GM10847 (cell line): Measurements from ENCODE around the gene RRP9.
A peak's percentile ranks its signal among the peaks of the same experiment; 100 is the strongest.

ENCODE experiments used
- POLR2A ChIP-seq: IDR thresholded peaks from 2 replicates; pipeline ENCODE4 v1.6.1; 2011; ENCODE audit not compliant: insufficient read length; ENCODE audit errors: extremely low read depth

RRP9 gene

DNA sequence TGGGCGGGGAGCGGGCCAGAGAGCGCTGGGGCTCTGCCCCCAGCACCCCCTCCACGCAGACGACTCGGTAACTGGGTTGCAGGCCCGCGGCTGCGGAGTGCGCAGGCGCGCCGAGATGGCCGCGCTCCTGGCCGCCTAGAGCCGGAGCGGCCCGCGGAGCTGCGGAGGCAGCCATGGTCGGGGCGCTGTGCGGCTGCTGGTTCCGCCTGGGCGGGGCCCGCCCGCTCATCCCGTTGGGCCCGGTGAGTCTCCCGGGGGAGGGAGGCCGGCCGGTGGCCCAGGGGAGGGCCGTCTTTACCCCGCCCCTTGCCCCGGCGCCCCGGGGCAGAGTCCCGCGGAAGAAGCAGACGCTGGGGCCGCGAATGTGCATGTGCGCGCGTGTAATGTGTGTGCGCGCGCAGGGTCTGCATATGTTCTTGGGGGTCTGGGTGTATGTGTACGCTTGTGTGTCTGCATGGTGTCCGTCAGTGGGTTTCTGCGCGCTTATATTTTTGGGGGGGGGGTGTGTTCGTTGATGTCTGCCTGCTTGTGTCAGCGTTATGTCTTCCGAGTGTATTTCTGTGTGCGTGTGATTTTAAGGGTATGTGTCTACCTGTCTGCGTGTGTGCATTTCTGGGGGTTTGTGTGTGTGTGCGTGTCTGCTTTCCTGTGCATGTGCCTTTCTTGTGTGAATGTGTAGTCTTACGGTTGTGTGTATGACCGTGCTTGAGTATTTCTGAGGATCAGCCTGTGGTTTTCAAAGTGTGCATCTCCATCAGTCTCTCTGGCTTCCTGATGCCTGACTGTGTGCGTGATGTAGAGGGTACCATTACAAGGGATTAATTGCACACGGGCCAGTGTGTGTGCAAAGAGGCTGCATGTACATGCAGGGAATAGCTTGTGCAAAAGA is 33.5 kb upstream of the RRP9 start, which contains the start of gene ABHD14A:
Gene ABHD14A (plus strand): TSS at position 102 of the 889 bp plus-strand sequence. CDS start 72 bp downstream, at position 174.
- peak; percentile 81 for TF ChIP-seq POLR2A

DNA sequence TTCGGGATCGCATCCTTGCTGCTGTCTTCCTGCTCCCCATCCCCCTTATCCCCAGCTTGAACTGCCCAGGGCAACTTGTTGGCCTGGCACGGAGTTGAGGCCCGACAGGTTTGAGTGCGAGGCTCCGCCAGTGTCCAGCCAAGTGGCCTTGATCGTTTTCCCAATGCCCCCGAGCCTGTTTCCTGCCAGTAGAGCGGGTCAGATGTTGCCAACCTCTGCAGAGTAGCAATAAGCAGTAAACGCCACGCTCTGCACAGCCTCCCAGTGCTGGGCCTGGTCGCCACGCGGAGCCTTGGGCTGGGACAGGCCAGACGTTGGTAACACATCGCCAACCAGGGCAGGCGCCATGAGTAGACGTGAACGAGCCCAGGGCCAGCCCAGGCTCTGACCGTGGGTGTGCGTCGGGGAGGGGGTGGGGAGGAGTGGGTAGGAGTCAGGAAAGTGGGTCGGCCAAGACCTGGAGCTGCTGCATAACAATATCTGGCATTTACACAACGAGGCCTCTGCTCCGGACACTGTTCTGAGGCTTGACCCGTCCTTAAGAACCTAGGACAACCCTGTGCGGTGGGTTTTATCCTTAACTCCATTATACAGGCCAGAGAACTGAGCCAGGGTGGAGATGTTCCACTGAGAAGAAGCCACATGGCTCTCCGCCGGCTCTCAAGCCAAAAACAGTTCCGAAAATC is 32.7 kb upstream of the RRP9 start:
- no peak for TF ChIP-seq POLR2A

DNA sequence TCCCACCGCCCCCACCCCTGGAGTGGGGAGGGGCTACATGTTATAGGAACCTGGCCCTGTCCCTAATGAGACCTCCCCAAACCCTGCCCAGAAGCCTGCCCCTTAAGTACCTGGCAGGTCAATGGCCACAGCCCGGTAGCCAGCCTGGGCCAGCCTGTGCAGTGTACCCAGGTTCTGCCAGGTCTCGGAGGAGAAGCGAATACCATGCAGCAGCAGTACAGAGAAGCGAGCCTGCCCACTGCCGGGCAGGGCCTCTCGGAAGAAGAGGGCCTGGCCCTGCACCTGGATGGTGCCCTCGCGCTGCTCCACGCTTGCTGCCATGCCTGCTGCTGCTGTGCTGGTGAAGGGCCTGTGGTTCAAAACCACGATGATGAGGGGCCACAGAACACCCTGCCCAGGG is 29.6 kb upstream of the RRP9 start:
- TF ChIP-seq POLR2A = no peak

DNA sequence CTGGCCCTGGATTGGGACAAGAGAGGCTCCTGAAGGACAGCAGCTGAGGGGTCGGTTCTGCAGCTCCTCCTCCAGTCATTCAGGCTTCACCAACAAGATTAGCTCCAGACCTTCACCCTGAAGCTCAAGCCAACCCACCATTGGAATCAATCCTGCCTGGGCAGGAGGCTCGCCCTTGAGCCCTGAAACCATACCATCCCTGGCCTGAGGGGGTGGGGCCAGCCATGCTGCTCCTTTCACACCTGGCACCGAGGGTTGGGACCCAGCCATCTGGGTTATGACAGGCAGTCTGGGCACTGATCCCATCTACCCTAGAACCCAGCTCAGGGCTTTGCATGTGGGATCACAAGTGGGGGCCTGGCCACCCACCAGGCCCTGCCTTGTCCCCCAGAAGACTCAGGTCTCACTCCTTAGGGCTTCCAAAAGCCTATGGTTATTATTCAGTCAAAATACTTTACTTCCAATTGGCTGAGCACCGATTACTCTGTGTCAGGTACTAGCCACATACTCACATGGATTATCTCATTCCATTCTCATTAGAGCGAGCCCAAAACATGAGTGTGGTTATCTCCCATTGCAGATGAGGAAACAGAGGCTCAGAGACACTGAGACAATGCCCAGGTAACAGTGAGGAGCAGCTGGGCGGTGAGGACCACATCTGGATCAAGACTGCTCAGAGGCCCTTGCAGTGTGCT is 29.0 kb upstream of the RRP9 start:
- TF ChIP-seq POLR2A = no peak

DNA sequence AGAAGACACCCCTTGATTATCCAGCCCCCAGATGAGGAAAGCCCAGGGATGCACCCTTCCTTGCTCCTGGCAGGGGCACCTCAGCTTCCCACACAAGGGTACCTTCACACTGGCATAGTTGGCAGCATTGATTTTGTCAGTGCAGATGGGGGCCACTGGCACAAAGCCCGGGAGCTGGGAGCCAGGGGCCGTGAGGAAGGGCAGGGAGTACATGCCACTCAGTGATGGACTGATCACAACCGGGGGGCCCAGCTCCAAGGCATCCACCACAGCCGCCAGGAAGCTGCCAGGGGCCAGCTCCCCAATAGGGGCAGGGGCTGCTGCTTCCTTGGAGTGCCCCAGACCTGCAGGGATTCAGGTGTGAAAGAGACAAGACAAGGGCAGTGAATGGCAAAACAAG is 28.1 kb upstream of the RRP9 start:
- TF ChIP-seq POLR2A = no peak

DNA sequence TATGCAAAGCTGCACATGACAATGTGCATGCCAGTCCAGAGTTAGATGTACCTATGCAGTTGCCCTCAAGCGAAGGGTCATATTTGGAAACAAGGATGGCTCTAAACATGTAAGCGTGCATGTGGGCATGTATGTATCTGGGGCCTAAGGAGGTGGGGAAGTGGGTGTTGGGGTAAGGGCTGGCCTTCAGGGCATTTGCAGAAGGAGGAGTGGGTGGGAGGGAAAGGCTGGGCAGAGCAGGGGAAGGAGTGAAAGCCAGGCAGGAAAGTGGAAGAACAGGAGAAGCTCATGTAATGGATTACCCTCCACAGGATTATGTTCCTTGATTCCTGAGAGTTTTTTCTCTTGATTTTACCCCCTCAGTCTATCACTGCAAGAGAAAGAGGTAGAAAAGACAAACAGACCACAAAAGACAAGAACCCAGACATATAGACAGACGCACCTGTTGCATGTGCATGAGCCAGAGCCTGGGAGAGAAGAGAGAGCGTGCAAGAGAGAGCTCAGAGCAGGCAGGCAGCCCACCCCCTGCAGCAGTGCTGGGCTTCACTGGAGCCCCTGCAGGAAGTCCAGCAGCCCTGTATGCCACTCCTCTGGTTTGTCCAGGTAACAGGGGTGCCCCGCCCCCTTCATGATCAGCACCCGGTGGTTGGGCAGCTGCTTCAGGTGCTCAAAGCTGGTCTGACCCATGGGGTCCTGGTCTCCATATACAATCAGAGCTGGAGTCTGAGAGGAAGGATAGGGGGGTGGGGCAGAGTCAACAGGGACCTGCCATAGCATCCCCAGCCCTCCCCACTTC is 27.4 kb upstream of the RRP9 start:
- TF ChIP-seq POLR2A = no peak

DNA sequence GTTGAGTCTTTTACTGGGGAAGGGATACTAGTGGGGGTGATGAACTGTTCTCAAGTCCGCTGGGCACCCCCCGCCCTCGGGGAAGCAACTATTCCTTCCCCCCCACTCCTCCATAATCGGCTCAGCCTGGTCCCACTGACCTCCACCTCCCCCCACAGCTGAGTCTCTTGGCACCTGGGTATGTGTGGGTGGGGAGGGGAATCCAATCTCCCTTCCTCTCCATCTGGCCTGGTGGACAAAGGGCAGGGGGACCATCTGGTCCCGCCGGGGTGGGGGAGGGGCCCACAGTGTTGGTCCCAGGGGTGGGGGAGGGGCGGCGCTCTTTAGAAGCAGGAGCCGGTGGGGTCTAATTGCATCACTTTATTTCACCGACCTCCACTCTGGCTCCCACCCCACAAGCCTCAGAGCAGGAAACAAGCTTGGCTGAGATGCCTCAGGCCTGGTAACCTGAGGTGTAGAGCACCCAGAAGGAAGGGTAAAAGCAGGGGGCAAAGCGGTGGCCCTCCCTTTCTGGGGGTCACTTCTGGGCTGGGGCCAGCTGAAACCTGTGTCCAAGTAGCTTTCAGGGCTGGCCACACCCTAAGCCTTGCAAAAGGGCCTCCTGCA is 26.6 kb upstream of the RRP9 start:
- peak; percentile 3 for TF ChIP-seq POLR2A

DNA sequence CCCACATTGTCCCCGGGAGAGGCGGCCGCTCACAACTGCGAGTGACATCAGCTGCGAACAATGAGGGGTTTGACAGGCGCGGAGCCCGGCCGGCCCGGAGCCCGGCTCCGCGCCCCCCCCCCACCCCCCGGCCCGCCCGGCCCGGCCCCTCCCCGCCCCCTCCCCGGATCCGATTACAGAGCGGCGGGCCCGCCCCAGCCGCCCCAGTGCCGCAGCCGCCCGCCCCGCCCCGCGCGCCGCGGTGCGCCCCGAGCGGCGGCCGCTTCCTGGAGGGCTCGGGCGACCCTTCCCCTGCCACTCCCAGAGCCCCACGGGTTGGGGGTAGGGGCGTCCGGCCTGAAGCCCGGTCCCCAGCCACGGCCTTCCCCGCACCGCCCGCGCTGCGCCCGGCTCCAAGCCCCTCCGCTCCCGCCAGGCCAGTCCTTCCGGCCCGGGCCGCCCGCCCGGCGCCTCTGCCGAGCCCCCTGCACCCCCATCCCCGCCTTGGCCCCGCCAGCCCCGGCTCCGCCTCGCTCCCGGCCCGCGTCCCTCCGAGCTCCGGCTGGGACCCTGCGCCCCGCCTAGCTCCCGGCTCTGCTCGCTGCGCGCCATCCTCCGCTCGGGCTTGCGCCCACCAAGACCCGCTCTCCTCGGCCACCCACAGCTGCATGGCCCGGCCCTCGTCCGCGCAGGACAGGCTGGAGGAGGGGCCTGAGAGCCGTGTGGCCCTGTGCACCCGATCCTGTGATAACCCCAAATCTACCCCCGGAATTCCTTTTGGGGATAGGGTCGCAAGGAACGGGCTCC is 25.9 kb upstream of the RRP9 start, which contains the start of gene PCBP4:
Gene PCBP4 (minus strand): TSS at position 71 of the 786 bp plus-strand sequence. CDS start 6,214 bp downstream, outside the sequence.
- peak; percentile 8 for TF ChIP-seq POLR2A

DNA sequence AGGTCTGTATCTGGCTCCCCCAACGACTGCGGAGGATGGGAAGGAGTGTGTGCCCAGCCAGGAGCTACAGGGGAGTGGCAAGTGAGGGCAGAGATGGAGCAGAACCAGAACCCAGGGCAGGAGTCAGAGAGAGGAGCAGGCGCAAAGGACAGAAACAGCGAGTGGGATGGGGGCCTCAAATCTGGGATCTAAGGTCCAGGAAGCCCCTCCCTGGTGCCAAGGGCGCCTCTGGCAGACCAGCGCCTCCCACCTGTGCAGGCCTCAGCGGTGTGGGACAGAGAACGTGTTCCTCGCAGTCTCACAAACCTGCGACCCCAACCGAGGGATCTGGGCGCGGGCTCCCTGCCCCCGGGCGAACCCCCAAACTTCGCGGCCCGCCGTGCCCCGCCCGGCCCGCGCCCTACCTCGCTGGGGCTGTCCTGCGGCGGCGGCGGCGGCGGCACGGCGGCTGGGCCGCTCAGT is 25.2 kb upstream of the RRP9 start:
- no peak for TF ChIP-seq POLR2A

DNA sequence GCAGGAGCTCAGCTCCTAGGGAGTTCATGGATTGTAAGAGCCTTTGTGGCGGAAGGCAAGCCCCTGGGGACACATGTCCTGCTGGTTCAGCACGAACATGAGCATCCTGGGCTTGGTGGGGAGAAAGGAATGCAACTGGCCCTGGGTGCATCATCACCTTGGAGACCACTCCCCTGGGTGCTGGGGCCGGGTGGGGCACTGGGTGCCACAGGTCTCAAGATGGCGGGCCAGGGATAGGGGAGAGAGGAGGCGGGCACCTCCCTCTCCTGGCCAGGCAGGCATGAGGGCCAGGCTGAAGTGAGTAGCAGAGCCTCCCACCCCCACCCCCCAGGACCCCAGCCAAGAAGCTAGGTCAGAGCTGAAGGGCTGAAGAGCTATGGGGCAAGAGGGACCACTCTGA is 24.8 kb upstream of the RRP9 start:
- TF ChIP-seq POLR2A = no peak

DNA sequence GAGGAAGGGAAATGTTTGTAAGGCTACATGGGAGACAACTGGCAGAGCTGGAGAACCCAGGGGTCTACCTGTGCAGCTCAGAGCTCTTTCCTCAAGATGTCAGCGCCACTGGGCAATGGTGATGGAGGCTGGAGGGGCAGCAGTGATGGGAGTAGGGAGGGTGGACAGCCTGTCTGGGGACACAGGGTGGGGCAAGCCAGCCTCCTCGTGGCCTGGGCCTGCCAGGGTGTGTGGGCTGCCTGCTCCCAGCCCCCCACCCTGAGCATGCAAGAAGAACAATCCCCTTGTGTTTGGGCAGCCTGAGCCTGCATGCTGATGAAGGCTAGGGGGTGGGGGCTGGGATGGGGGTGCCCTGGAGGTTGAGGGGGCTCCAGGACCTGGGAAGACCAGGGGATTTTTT is 24.3 kb upstream of the RRP9 start:
- TF ChIP-seq POLR2A = no peak

DNA sequence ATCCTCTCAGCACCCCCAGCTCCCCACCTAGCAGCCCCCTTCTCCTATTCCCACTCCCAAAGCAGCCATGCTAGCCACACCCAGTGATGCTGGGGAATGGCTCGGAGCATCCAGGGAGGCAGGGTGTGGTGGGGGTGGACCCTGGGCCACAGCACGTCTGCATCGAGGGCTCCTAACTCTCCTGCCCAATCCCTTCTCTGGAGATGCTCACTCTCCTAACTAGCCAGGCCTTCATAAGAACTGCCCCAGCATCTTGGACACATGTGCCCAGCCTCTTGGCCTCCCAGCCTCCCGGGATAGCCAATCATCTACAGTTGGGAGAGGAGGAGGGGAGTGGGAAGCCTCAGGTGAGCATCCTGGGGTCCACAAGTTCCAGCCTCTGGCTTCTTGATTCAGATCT is 22.8 kb upstream of the RRP9 start:
- no peak for TF ChIP-seq POLR2A

DNA sequence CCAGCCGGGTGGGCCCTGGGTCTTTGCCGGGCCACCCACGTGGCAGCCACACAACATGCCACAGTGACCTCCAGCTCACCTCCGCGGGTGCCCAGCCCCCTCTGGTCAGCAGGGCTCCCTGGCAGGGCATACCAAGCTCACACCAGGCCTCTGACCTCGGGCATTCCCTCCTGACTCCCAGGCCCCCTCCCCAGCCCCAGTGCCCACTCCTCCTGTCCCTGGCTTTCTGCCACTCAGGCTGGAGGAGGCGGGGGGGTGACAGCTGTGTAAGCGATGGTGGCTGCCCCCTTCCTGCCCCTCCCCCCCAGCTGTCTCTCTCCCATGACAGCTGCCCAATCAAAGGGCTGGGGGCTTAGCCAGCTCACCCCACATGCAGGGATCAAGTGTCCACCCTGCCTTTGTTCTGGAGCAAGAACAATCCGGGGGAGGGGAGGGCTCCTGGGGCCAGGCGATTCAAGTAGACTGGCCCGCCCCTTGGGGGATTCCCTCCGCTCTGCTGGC is 22.3 kb upstream of the RRP9 start:
- TF ChIP-seq POLR2A = no peak
